Hepatocyte (in vitro differentiated cells): ENCODE results near the gene LAMTOR1.

ENCODE experiments used
- EZH2 ChIP-seq: fragments of 200-600 bp; sonication (generic); IDR thresholded peaks from 2 replicates; pipeline ENCODE4 v1.6.1; 2016; ENCODE audit warnings: antibody characterized with exemption, mild to moderate bottlenecking, borderline replicate concordance
- EZH2phosphoT487 ChIP-seq: fragments of 200-600 bp; sonication (generic); IDR thresholded peaks from one replicate; pipeline ENCODE4 v1.6.1; 2018; ENCODE audit warnings: antibody characterized with exemption, mild to moderate bottlenecking, low read depth, moderate library complexity; ENCODE audit not compliant: unreplicated experiment, severe bottlenecking
- TF ChIP-seq, protein P1 (sequence below): fragments of 200-600 bp; sonication (generic); IDR thresholded peaks from 2 replicates; pipeline ENCODE4 v1.5.1; 2016; ENCODE audit warnings: antibody characterized with exemption, mild to moderate bottlenecking; ENCODE audit not compliant: poor library complexity

DNA sequence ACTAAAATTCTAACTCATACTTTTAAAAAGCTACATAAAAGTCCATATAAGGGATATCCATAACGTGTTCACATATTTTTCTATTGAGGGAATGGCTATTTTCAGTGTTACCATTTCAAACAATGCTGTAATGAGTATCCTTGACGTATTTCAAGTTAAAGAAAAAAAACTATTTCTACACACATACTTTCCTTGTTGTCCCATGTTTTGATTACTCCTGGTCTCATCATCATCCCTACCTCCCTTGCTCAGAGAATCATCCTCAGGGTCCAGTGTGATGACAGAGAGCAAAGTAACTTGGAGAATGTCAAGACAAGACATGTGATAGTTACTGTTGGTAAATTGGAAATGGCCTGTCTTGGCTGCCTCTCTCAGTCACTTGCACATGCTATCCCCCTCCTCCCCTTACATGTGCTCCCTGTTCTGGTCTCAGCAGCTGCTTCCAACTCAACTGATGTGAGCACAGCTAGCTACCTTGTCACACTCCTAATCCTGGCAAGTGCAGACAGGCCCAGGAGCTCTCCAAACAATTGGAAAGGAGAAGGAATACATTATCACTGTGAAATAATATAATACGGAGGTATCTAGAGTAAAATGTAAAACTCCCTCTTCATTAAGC is 44.6 kb downstream of the LAMTOR1 start:
- TF ChIP-seq, protein P1, sequence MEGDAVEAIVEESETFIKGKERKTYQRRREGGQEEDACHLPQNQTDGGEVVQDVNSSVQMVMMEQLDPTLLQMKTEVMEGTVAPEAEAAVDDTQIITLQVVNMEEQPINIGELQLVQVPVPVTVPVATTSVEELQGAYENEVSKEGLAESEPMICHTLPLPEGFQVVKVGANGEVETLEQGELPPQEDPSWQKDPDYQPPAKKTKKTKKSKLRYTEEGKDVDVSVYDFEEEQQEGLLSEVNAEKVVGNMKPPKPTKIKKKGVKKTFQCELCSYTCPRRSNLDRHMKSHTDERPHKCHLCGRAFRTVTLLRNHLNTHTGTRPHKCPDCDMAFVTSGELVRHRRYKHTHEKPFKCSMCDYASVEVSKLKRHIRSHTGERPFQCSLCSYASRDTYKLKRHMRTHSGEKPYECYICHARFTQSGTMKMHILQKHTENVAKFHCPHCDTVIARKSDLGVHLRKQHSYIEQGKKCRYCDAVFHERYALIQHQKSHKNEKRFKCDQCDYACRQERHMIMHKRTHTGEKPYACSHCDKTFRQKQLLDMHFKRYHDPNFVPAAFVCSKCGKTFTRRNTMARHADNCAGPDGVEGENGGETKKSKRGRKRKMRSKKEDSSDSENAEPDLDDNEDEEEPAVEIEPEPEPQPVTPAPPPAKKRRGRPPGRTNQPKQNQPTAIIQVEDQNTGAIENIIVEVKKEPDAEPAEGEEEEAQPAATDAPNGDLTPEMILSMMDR, result no peak
- TF ChIP-seq EZH2 (no peak), EZH2phosphoT487 (no peak)
